Common myeloid progenitor, CD34-positive (primary cell): Measurements from ENCODE around the gene INO80E.
"Not testable (repeated sequence)": the region's sequence is repeated elsewhere in the genome, so short reads cannot be mapped to it uniquely, and the experiment has no call there.

Experiments used
- CTCF ChIA-PET: fragments of 350-600 bp; sonication (Branson Sonifier 250); formaldehyde crosslinking; loops from one replicate; lab custom pipeline; 2021; ENCODE audit warnings: antibody characterized with exemption; lab: Charles Lee
- POLR2A ChIA-PET: fragments of 350-600 bp; sonication (Branson Sonifier 250); formaldehyde crosslinking; loops from one replicate; lab custom pipeline; 2021; ENCODE audit warnings: antibody characterized with exemption; lab: Charles Lee
- DNase-seq, 3 donors: peaks; one replicate each; pipeline versions ENCODE4 v3.0.0 to v3.0.0-alpha.2; 2013
- H3K27ac ChIP-seq, 2 experiments: 1 replicate in 1 of 2; 2 replicates in 1 of 2; pipeline ENCODE4 v1.7.0; 2013; ENCODE audit warnings: inconsistent platforms in 2 of 2, low read length in 2 of 2, mild to moderate bottlenecking in 2 of 2, low read depth in 1 of 2, moderate library complexity in 1 of 2; ENCODE audit not compliant: severe bottlenecking in 2 of 2, insufficient read depth in 1 of 2, poor library complexity in 1 of 2
- H3K27me3 ChIP-seq, 5 experiments: replicated peaks in 2 of 5; 1 replicate in 3 of 5; 2 replicates in 2 of 5; pipeline versions ENCODE4 v1.6.1 to v1.7.0; 2013; ENCODE audit warnings: low read length in 4 of 5, mild to moderate bottlenecking in 2 of 5, moderate library complexity in 2 of 5, inconsistent platforms in 1 of 5; ENCODE audit not compliant: insufficient read depth in 5 of 5, control insufficient read depth in 4 of 5
- H3K36me3 ChIP-seq, 4 experiments: 1 replicate in 2 of 4; 2 replicates in 2 of 4; pipeline versions ENCODE4 v1.6.1 to v1.7.0; 2013; ENCODE audit warnings: low read length in 3 of 4, control low read depth in 1 of 4, mild to moderate bottlenecking in 1 of 4; ENCODE audit not compliant: control insufficient read depth in 4 of 4, insufficient read depth in 4 of 4
- H3K4me1 ChIP-seq, 4 experiments: 1 replicate in 3 of 4; 2 replicates in 1 of 4; pipeline versions ENCODE4 v1.6.1 to v1.7.1; 2013; ENCODE audit warnings: low read length in 3 of 4, mild to moderate bottlenecking in 3 of 4, control low read depth in 1 of 4, inconsistent platforms in 1 of 4, moderate library complexity in 1 of 4; ENCODE audit not compliant: control insufficient read depth in 4 of 4, insufficient read depth in 4 of 4; ENCODE audit errors: control extremely low read depth in 1 of 4
- H3K4me3 ChIP-seq, 7 experiments: 1 replicate in 4 of 7; 2 replicates in 3 of 7; pipeline versions ENCODE4 v1.5.1 to v1.7.0; 2013; ENCODE audit warnings: mild to moderate bottlenecking in 7 of 7, low read length in 6 of 7, moderate library complexity in 6 of 7, inconsistent platforms in 2 of 7, low read depth in 2 of 7, control low read depth in 1 of 7; ENCODE audit not compliant: insufficient read depth in 4 of 7, control insufficient read depth in 1 of 7; ENCODE audit errors: extremely low read depth in 1 of 7
- H3K9me3 ChIP-seq, 5 experiments: 1 replicate in 4 of 5; 2 replicates in 1 of 5; pipeline versions ENCODE4 v1.6.1 to v1.7.1; 2013; ENCODE audit warnings: low read length in 4 of 5, mild to moderate bottlenecking in 2 of 5, inconsistent platforms in 1 of 5, low read depth in 1 of 5, moderate library complexity in 1 of 5; ENCODE audit not compliant: control insufficient read depth in 4 of 5, insufficient read depth in 2 of 5; ENCODE audit errors: control extremely low read depth in 1 of 5
- WGBS: methylation state at CpG from one replicate; pipeline ENCODE4 v1.1.5; 2013; ENCODE audit not compliant: insufficient coverage; 5-methylcytosine and 5-hydroxymethylcytosine counted together

INO80E gene

DNA sequence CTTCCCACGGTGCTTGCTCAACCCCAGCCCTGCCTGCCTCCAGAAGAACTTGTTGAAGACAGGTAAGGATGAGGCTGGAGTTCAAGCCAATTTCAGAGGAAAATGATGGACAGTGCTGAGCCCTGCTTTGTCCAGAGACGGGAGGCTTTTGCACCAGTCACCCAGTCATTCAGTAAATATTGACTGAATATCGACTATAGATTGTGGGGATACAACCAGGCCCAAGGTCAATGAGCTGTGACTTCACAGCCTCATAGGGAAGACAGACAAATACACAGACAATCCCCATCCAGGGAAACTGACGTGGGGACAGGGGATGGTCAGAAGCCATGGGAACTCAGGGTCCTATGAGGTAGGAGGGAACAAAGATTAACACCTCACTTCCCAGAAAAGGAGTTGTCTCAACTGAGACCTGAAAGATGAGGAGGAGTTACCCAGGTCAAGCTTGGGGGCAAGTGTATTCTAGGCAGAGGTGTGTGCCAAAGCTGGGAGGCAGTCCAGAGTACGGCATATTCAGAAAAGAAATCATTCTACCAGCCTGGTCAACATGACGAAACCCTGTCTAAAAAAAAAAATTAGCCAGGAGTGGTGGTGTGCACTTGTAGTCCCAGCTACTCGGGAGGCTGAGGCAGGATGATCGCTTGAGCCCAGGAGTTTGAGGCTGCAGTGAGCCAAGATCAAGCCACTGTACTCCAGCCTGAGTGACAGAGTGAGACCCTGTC is 20.7 kb downstream of the INO80E start:
- CTCF ChIA-PET = no interaction called here
- Histone ChIP-seq H3K4me3 (no peak overlapping the region), H3K27me3 (peaks cover 0 to 12% (median 9%) of the 10 kb centered on the region in 5 experiments), H3K4me1 (peaks cover 0 to 12% (median 10%) of the 10 kb centered on the region in 4 experiments), H3K27ac (no peak overlapping the region), H3K9me3 (no peaks in the 10 kb centered on the region), H3K36me3 (no peaks in the 10 kb centered on the region)
- POLR2A ChIA-PET = no interaction called here
- no peak for DNase-seq
- 86% methylated on average over 6 of the region's 8 CpGs for WGBS

DNA sequence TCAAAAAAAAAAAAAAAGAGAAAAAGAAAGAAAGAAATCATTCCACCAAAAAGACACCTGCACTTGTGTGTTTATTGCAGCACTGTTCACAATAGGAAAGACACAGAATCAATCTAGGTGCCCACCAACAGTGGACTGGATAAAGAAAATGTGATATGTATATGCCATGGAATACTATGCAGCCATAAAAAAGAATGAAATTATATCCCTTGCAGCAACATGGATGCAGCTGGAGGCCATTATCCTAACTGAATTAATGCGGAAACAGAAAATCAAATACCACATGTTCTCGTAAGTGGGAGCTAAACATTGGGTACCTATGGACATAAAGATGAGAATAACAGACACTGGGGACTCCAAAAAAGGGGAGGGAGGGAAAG is 21.2 kb downstream of the INO80E start:
- CTCF ChIA-PET = interaction anchor here (0.8 to 0.9 kb wide), 2 partner anchors 13 to 15 kb away, joined by 3 read pairs; no protein-coding TSS in a partner anchor
- no peak for DNase-seq

DNA sequence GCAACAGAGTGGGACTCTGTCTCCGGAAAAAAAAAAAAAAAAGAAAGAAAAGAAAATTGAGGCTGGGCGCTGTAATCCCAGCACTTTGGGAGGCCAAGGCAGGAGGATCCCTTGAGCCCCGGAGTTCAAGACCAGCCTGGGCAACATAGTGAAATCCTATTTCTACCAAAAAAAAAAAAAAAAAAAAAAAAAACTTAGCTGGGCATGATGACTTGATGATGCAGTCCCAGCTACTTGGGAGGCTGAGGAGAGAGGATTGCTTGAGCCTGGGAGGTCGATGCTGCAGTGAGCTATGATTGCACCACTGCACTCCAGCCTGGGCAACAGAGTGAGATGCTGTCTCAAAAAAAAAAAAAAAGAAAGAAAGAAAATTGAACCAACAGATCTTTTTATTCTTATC is 21.9 kb downstream of the INO80E start:
- not testable (repeated sequence) for DNase-seq, H3K9me3 ChIP-seq, H3K27me3 ChIP-seq, H3K4me3 ChIP-seq, H3K27ac ChIP-seq, H3K36me3 ChIP-seq
- CTCF ChIA-PET = interaction anchor here (0.8 to 1.6 kb wide), 5 partner anchors 10 to 169 kb away, joined by 3 read pairs; no protein-coding TSS in a partner anchor
- WGBS = 100% methylated on average over 1 of the region's 4 CpGs
- POLR2A ChIA-PET = interaction anchor here (0.6 kb wide), 1 partner anchor 280 kb away, joined by 4 read pairs; no protein-coding TSS in a partner anchor
- peaks cover 0 to 11% (median 7%) of the 10 kb centered on the region in 4 experiments for H3K4me1 ChIP-seq

More for the DNA sequence above, 21.2 kb downstream of the INO80E start:
- 100% methylated on average over 1 of the region's 2 CpGs for WGBS
- POLR2A ChIA-PET = no interaction called here
- peaks cover 0 to 7% (median 5%) of the 10 kb centered on the region in 5 experiments for H3K27me3 ChIP-seq
- no peak overlapping the region for H3K4me3 ChIP-seq
- no peaks in the 10 kb centered on the region for H3K36me3 ChIP-seq
- H3K4me1 ChIP-seq = peaks cover 0 to 11% (median 7%) of the 10 kb centered on the region in 4 experiments
- H3K27ac ChIP-seq = no peak overlapping the region
- no peaks in the 10 kb centered on the region for H3K9me3 ChIP-seq

DNA sequence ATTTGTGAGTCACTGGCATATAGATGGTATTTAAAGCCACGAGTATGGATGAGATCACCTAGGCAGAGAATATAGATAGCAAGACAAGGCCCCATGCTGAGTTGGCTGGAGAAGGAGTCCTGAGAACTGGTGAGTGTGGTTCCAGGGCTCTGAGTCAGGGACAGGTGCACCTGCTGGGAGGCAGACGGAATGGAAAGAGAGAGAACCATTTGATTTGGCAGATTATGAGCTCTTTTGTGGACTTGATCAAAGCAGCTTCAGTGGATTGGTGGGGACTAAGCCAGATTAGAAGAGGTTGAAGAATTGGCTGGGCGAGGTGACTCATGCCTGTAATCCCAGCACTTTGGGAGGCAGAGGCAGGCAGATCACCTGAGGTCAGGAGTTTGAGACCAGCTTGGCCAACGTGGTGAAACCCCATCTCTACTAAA is 22.7 kb downstream of the INO80E start:
- H3K4me1 ChIP-seq = peaks cover 0 to 11% (median 7%) of the 10 kb centered on the region in 4 experiments
- ChIA-PET CTCF (interaction anchor here (0.8 to 1.6 kb wide), 5 partner anchors 9 to 211 kb away, joined by 3 read pairs; partner anchors contain the start of gene TLCD3B), POLR2A (no interaction called here)
- no peak for DNase-seq
- H3K27ac ChIP-seq = no peak overlapping the region
- 100% methylated on average over 3 of the region's 4 CpGs for WGBS
- H3K27me3 ChIP-seq = peaks cover 0 to 3% (median 0%) of the 10 kb centered on the region in 5 experiments
- no peak overlapping the region for H3K4me3 ChIP-seq
- H3K36me3 ChIP-seq = no peaks in the 10 kb centered on the region
- H3K9me3 ChIP-seq = no peaks in the 10 kb centered on the region

DNA sequence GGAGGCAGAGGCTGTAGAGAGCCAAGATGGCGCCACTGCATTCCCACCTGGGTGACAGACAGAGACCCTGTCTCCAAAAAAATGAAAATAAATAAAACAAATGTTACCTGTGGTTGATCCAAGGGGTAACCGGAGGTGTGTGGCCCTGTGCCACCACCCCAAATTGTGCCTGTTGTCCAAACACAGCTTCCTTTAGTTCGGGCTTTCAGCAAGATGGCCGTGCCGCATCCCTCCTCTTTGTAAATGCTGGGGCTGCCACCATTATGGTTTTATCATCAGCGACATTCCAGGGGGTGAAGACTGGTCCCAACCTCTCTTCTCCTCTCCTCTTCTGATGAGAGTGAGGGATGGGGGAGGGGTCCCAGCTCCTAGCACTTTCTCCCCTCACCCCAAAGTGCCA is 26.8 kb downstream of the INO80E start, which contains the start of gene C16orf92:
C16orf92 (plus strand) TSS at position 312 of the 400 bp plus-strand sequence. CDS start 143 bp downstream, outside the sequence.
- no peak for DNase-seq
- Histone ChIP-seq H3K4me3 (no peak within 1 kb of the TSS), H3K27me3 (peaks cover 0 to 19% (median 8%) of the 10 kb centered on the region in 5 experiments), H3K36me3 (no peaks in the 10 kb centered on the region), H3K4me1 (peaks cover 0 to 11% (median 7%) of the 10 kb centered on the region in 4 experiments), H3K27ac (no peak within 1 kb of the TSS), H3K9me3 (no peaks in the 10 kb centered on the region)
- POLR2A ChIA-PET = no interaction called here
- CTCF ChIA-PET = interaction anchor here (0.9 to 2.5 kb wide), 6 partner anchors 9 to 215 kb away, joined by 3 to 18 read pairs (median 3); partner anchors contain the start of gene TLCD3B
- 89% methylated on average over 4 of the region's 6 CpGs for WGBS

DNA sequence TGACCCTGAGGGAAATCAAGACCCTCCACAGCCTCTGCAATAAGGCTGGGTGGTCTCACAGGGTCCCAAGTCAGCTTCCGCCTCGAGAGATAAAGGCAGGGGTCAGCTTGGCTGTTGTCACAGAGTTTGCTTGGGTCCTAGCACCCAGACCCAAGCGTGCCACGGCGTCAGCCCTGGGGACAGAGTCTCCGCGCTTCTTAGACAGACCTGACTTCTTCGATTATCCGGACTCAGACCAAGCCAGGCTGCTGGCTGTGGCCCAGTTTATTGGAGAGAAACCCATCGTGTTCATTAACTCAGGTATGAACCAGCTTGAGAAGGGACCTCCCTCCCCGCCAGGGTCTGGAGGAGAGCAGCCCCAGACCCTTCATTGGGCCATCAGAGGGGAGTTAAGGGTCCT is 27.5 kb downstream of the INO80E start:
- CTCF ChIA-PET = interaction anchor here (0.9 to 2.5 kb wide), 4 partner anchors 9 to 216 kb away, joined by 3 to 18 read pairs (median 3); partner anchors contain the start of gene TLCD3B
- H3K27ac ChIP-seq = no peak overlapping the region
- peaks cover 0 to 26% (median 10%) of the 10 kb centered on the region in 5 experiments for H3K27me3 ChIP-seq
- peaks cover 0 to 11% (median 7%) of the 10 kb centered on the region in 4 experiments for H3K4me1 ChIP-seq
- no peaks in the 10 kb centered on the region for H3K9me3 ChIP-seq
- POLR2A ChIA-PET = no interaction called here
- H3K36me3 ChIP-seq = no peaks in the 10 kb centered on the region
- WGBS = 89% methylated on average over 11 of the region's 11 CpGs
- DNase-seq = no peak
- no peak overlapping the region for H3K4me3 ChIP-seq

DNA sequence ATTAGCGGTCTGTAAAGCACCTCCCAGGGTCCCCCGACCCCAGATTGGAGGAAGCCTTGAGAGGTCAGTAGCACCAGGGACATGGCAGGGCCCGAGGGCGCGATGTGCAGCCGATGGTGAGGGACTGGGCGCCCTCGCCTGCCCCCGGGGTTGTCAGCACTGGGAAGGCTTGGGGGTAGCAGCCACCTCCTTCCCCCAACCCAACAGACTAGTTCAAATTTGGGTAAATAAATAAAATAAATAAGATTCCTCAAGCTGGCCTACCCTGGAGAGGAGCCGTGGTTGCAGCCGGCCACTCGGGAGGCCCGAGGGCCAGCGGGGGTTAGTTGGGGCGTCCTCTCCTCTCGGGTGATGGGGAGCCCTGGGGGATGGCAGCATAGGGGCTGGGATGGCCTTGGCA is 28.4 kb downstream of the INO80E start:
- 79% methylated on average over 10 of the region's 16 CpGs for WGBS

More for the DNA sequence above, 28.4 kb downstream of the INO80E start:
- no peak overlapping the region for H3K27ac ChIP-seq
- no peaks in the 10 kb centered on the region for H3K36me3 ChIP-seq
- peaks cover 0 to 11% (median 7%) of the 10 kb centered on the region in 4 experiments for H3K4me1 ChIP-seq
- H3K27me3 ChIP-seq = peaks cover 0 to 34% (median 18%) of the 10 kb centered on the region in 5 experiments
- no peak overlapping the region for H3K4me3 ChIP-seq
- POLR2A ChIA-PET = no interaction called here
- DNase-seq = no peak
- H3K9me3 ChIP-seq = no peaks in the 10 kb centered on the region
- CTCF ChIA-PET = interaction anchor here (0.8 kb wide), 1 partner anchor 25 kb away, joined by 3 read pairs; no protein-coding TSS in a partner anchor
